Measurements from ENCODE around the gene PRSS2. TPM values are rescaled to one million over a fixed set of nuclear protein-coding genes. Genes with fewer than 3 reads are reported as not detected.

Gene PRSS2
- total and polyA plus RNA-seq, 5 donors: 0.16 to 4.0 TPM; not detected in 3

GRCh38 chr7:142796501-142797390 lies 26.0 kb downstream of the PRSS2 start:
- intact Hi-C loops (cut with DNase I): no loop called here
- peak; percentile 28 to 35 for ATAC-seq
- 3% methylated on average over 74 of the region's 74 CpGs for WGBS

GRCh38 chr7:142797391-142798377 lies 26.9 kb downstream of the PRSS2 start:
- Histone ChIP-seq H3K27ac (ENCODE audit: low read length) (no peak overlapping the region), H3K9me3 (ENCODE audit: control insufficient read depth, low read length) (no peaks in the 10 kb centered on the region), H3K4me1 (ENCODE audit: control insufficient read depth, insufficient read depth, low read length) (peaks cover 3% of the 10 kb centered on the region), H3K27me3 (ENCODE audit: control insufficient read depth, insufficient read depth) (no peaks in the 10 kb centered on the region), H3K4me3 (ENCODE audit: low read length) (peak overlapping the region; percentile 41)
- WGBS: 5% methylated on average over 33 of the region's 33 CpGs
- no peak for DNase-seq
- intact Hi-C loops (cut with DNase I): no loop called here
- ATAC-seq: peak; percentile 20 to 35

More at GRCh38 chr7:142796501-142797390, 26.0 kb downstream of the PRSS2 start:
- DNase-seq: peak in 1 of 3 donors; percentile 56
- peaks cover 3% of the 10 kb centered on the region for H3K4me1 ChIP-seq (ENCODE audit: control insufficient read depth, insufficient read depth, low read length)
- no peaks in the 10 kb centered on the region for H3K27me3 ChIP-seq (ENCODE audit: control insufficient read depth, insufficient read depth)
- H3K4me3 ChIP-seq (ENCODE audit: low read length): peak overlapping the region; percentile 41
- H3K27ac ChIP-seq (ENCODE audit: low read length): no peak overlapping the region
- no peaks in the 10 kb centered on the region for H3K9me3 ChIP-seq (ENCODE audit: control insufficient read depth, low read length)

- intact Hi-C loops (cut with DNase I): no loop called here
- H3K27ac ChIP-seq (ENCODE audit: low read length): no peak overlapping the region
- H3K4me1 ChIP-seq (ENCODE audit: control insufficient read depth, insufficient read depth, low read length): peaks cover 3% of the 10 kb centered on the region
- no peaks in the 10 kb centered on the region for H3K27me3 ChIP-seq (ENCODE audit: control insufficient read depth, insufficient read depth)
- H3K4me3 ChIP-seq (ENCODE audit: low read length): no peak overlapping the region
- WGBS: 77% methylated on average over 11 of the region's 11 CpGs
- DNase-seq (no peak), ATAC-seq (no peak)
- H3K9me3 ChIP-seq (ENCODE audit: control insufficient read depth, low read length): no peaks in the 10 kb centered on the region
These were observed 28.0 kb downstream of the PRSS2 start for GRCh38 chr7:142798451-142799436.

- ATAC-seq: no peak
- no peak overlapping the region for H3K27ac ChIP-seq (ENCODE audit: low read length)
- WGBS: 51% methylated on average over 3 of the region's 3 CpGs
- no peak for DNase-seq
- H3K27me3 ChIP-seq (ENCODE audit: control insufficient read depth, insufficient read depth): no peaks in the 10 kb centered on the region
- H3K4me3 ChIP-seq (ENCODE audit: low read length): no peak overlapping the region
- H3K9me3 ChIP-seq (ENCODE audit: control insufficient read depth, low read length): no peaks in the 10 kb centered on the region
- intact Hi-C loops (cut with DNase I): no loop called here
- peaks cover 3% of the 10 kb centered on the region for H3K4me1 ChIP-seq (ENCODE audit: control insufficient read depth, insufficient read depth, low read length)
These were observed 28.7 kb downstream of the PRSS2 start for GRCh38 chr7:142799437-142799835.

- peaks cover 3% of the 10 kb centered on the region for H3K4me1 ChIP-seq (ENCODE audit: control insufficient read depth, insufficient read depth, low read length)
- no peaks in the 10 kb centered on the region for H3K27me3 ChIP-seq (ENCODE audit: control insufficient read depth, insufficient read depth)
- no peak overlapping the region for H3K4me3 ChIP-seq (ENCODE audit: low read length)
- 96% methylated on average over 1 of the region's 1 CpG for WGBS
- ATAC-seq (no peak), DNase-seq (no peak)
- no peaks in the 10 kb centered on the region for H3K9me3 ChIP-seq (ENCODE audit: control insufficient read depth, low read length)
- intact Hi-C loops (cut with DNase I): no loop called here
- no peak overlapping the region for H3K27ac ChIP-seq (ENCODE audit: low read length)
These were observed 29.3 kb downstream of the PRSS2 start for GRCh38 chr7:142800088-142800487.

- Histone ChIP-seq H3K27ac (ENCODE audit: low read length) (no peak overlapping the region), H3K4me3 (ENCODE audit: low read length) (no peak overlapping the region)
These were observed 30.0 kb downstream of the PRSS2 start for GRCh38 chr7:142800699-142801260.

GRCh38 chr7:142801601-142802295 lies 31.0 kb downstream of the PRSS2 start:
- intact Hi-C loops (cut with DNase I): no loop called here
- 85% methylated on average over 8 of the region's 8 CpGs for WGBS

More at GRCh38 chr7:142800699-142801260, 30.0 kb downstream of the PRSS2 start:
- peaks cover 3% of the 10 kb centered on the region for H3K4me1 ChIP-seq (ENCODE audit: control insufficient read depth, insufficient read depth, low read length)
- WGBS: 81% methylated on average over 7 of the region's 7 CpGs
- no peaks in the 10 kb centered on the region for H3K9me3 ChIP-seq (ENCODE audit: control insufficient read depth, low read length)
- ATAC-seq (no peak), DNase-seq (no peak)
- H3K27me3 ChIP-seq (ENCODE audit: control insufficient read depth, insufficient read depth): peaks cover 2% of the 10 kb centered on the region
- intact Hi-C loops (cut with DNase I): no loop called here

GRCh38 chr7:142802301-142802700 lies 31.5 kb downstream of the PRSS2 start:
- DNase-seq (no peak), ATAC-seq (no peak)
- no peaks in the 10 kb centered on the region for H3K4me1 ChIP-seq (ENCODE audit: control insufficient read depth, insufficient read depth, low read length)
- peaks cover 5% of the 10 kb centered on the region for H3K27me3 ChIP-seq (ENCODE audit: control insufficient read depth, insufficient read depth)
- WGBS: 81% methylated on average over 3 of the region's 3 CpGs
- no peaks in the 10 kb centered on the region for H3K9me3 ChIP-seq (ENCODE audit: control insufficient read depth, low read length)
- H3K27ac ChIP-seq (ENCODE audit: low read length): no peak overlapping the region
- no peak overlapping the region for H3K4me3 ChIP-seq (ENCODE audit: low read length)
- intact Hi-C loops (cut with DNase I): no loop called here

More at GRCh38 chr7:142801601-142802295, 31.0 kb downstream of the PRSS2 start:
- no peaks in the 10 kb centered on the region for H3K9me3 ChIP-seq (ENCODE audit: control insufficient read depth, low read length)
- H3K4me3 ChIP-seq (ENCODE audit: low read length): no peak overlapping the region
- peaks cover 2% of the 10 kb centered on the region for H3K27me3 ChIP-seq (ENCODE audit: control insufficient read depth, insufficient read depth)
- DNase-seq: no peak
- H3K4me1 ChIP-seq (ENCODE audit: control insufficient read depth, insufficient read depth, low read length): peaks cover 3% of the 10 kb centered on the region
- H3K27ac ChIP-seq (ENCODE audit: low read length): no peak overlapping the region
- ATAC-seq: no peak

GRCh38 chr7:142803901-142804300 lies 33.1 kb downstream of the PRSS2 start:
- H3K4me1 ChIP-seq (ENCODE audit: control insufficient read depth, insufficient read depth, low read length): no peaks in the 10 kb centered on the region
- intact Hi-C loops (cut with DNase I): no loop called here
- H3K27ac ChIP-seq (ENCODE audit: low read length): no peak overlapping the region
- ATAC-seq (no peak), DNase-seq (no peak)
- WGBS: 89% methylated on average over 4 of the region's 4 CpGs
- peaks cover 5% of the 10 kb centered on the region for H3K27me3 ChIP-seq (ENCODE audit: control insufficient read depth, insufficient read depth)
- no peaks in the 10 kb centered on the region for H3K9me3 ChIP-seq (ENCODE audit: control insufficient read depth, low read length)
- H3K4me3 ChIP-seq (ENCODE audit: low read length): no peak overlapping the region
